ENCODE data around the gene OTOS.

Gene OTOS

GRCh38 chr2:240168041-240168440 is 27.6 kb upstream of the OTOS start:
- no peaks in the 10 kb centered on the region for H3K36me3 ChIP-seq (ENCODE audit: control insufficient read depth, low read length)
- H3K27me3 ChIP-seq (ENCODE audit: control insufficient read depth, low read length): no peaks in the 10 kb centered on the region
- H3K4me2 ChIP-seq (ENCODE audit: low read length): no peak overlapping the region
- H4K20me1 ChIP-seq (ENCODE audit: control insufficient read depth, insufficient read depth, low read depth, low read length): no peaks in the 10 kb centered on the region
- no peaks in the 10 kb centered on the region for H3K4me1 ChIP-seq (ENCODE audit: control insufficient read depth, low read length)
- no peaks in the 10 kb centered on the region for H3K9me2 ChIP-seq (replicated peaks; ENCODE audit: control insufficient read depth, low read length)
- no peaks in the 10 kb centered on the region for H3F3A ChIP-seq (ENCODE audit: control insufficient read depth, insufficient read depth)
- no peaks in the 10 kb centered on the region for H3K79me2 ChIP-seq (ENCODE audit: control insufficient read depth, low read length)
- no peaks in the 10 kb centered on the region for H3K9me3 ChIP-seq (ENCODE audit: control insufficient read depth, insufficient read depth, low read length)
- TF ChIP-seq EZH2phosphoT487 (IDR thresholded peaks at IDR 0.05; ENCODE audit: borderline replicate concordance, low read length) (no peak), CTCF (IDR thresholded peaks at IDR 0.05; ENCODE audit: low read depth, low read length, poor library complexity, severe bottlenecking) (no peak)
- no peak overlapping the region for H3K27ac ChIP-seq (ENCODE audit: low read depth, low read length)
- no peak overlapping the region for H3K4me3 ChIP-seq (ENCODE audit: low read length)

GRCh38 chr2:240167588-240167880 is 27.1 kb upstream of the OTOS start:
- H3F3A ChIP-seq (ENCODE audit: control insufficient read depth, insufficient read depth): no peaks in the 10 kb centered on the region
- no peaks in the 10 kb centered on the region for H3K27me3 ChIP-seq (ENCODE audit: control insufficient read depth, low read length)
- no peak overlapping the region for H3K4me2 ChIP-seq (ENCODE audit: low read length)

GRCh38 chr2:240166761-240167587 is 26.5 kb upstream of the OTOS start:
- H3K4me2 ChIP-seq (ENCODE audit: low read length): no peak overlapping the region
- TF ChIP-seq EZH2phosphoT487 (IDR thresholded peaks at IDR 0.05; ENCODE audit: borderline replicate concordance, low read length): no peak
- TF ChIP-seq CTCF (IDR thresholded peaks at IDR 0.05; ENCODE audit: low read depth, low read length, poor library complexity, severe bottlenecking): no peak
- no peaks in the 10 kb centered on the region for H3K27me3 ChIP-seq (ENCODE audit: control insufficient read depth, low read length)
- no peak overlapping the region for H3K4me3 ChIP-seq (ENCODE audit: low read length)
- H4K20me1 ChIP-seq (ENCODE audit: control insufficient read depth, insufficient read depth, low read depth, low read length): no peaks in the 10 kb centered on the region
- H3F3A ChIP-seq (ENCODE audit: control insufficient read depth, insufficient read depth): no peaks in the 10 kb centered on the region
- H3K9me2 ChIP-seq (replicated peaks; ENCODE audit: control insufficient read depth, low read length): no peaks in the 10 kb centered on the region
- no peaks in the 10 kb centered on the region for H3K36me3 ChIP-seq (ENCODE audit: control insufficient read depth, low read length)
- no peak overlapping the region for H3K27ac ChIP-seq (ENCODE audit: low read depth, low read length)
- H3K4me1 ChIP-seq (ENCODE audit: control insufficient read depth, low read length): no peaks in the 10 kb centered on the region
- no peaks in the 10 kb centered on the region for H3K9me3 ChIP-seq (ENCODE audit: control insufficient read depth, insufficient read depth, low read length)
- H3K79me2 ChIP-seq (ENCODE audit: control insufficient read depth, low read length): no peaks in the 10 kb centered on the region

More at GRCh38 chr2:240167588-240167880, 27.1 kb upstream of the OTOS start:
- H3K27ac ChIP-seq (ENCODE audit: low read depth, low read length): no peak overlapping the region
- H3K9me2 ChIP-seq (replicated peaks; ENCODE audit: control insufficient read depth, low read length): no peaks in the 10 kb centered on the region
- no peaks in the 10 kb centered on the region for H3K36me3 ChIP-seq (ENCODE audit: control insufficient read depth, low read length)
- no peak overlapping the region for H3K4me3 ChIP-seq (ENCODE audit: low read length)
- H3K4me1 ChIP-seq (ENCODE audit: control insufficient read depth, low read length): no peaks in the 10 kb centered on the region
- TF ChIP-seq EZH2phosphoT487 (IDR thresholded peaks at IDR 0.05; ENCODE audit: borderline replicate concordance, low read length): no peak
- no peaks in the 10 kb centered on the region for H3K9me3 ChIP-seq (ENCODE audit: control insufficient read depth, insufficient read depth, low read length)
- H3K79me2 ChIP-seq (ENCODE audit: control insufficient read depth, low read length): no peaks in the 10 kb centered on the region
- H4K20me1 ChIP-seq (ENCODE audit: control insufficient read depth, insufficient read depth, low read depth, low read length): no peaks in the 10 kb centered on the region

GRCh38 chr2:240166191-240166590 is 25.7 kb upstream of the OTOS start:
- Histone ChIP-seq H3K79me2 (ENCODE audit: control insufficient read depth, low read length) (no peaks in the 10 kb centered on the region), H3K4me3 (ENCODE audit: low read length) (no peak overlapping the region), H3K9me3 (ENCODE audit: control insufficient read depth, insufficient read depth, low read length) (no peaks in the 10 kb centered on the region), H3K27me3 (ENCODE audit: control insufficient read depth, low read length) (no peaks in the 10 kb centered on the region), H3K4me1 (ENCODE audit: control insufficient read depth, low read length) (no peaks in the 10 kb centered on the region), H3K36me3 (ENCODE audit: control insufficient read depth, low read length) (no peaks in the 10 kb centered on the region), H3K9me2 (replicated peaks; ENCODE audit: control insufficient read depth, low read length) (no peaks in the 10 kb centered on the region), H3F3A (ENCODE audit: control insufficient read depth, insufficient read depth) (no peaks in the 10 kb centered on the region), H3K4me2 (ENCODE audit: low read length) (no peak overlapping the region), H3K27ac (ENCODE audit: low read depth, low read length) (no peak overlapping the region), H4K20me1 (ENCODE audit: control insufficient read depth, insufficient read depth, low read depth, low read length) (no peaks in the 10 kb centered on the region)
- TF ChIP-seq EZH2phosphoT487 (IDR thresholded peaks at IDR 0.05; ENCODE audit: borderline replicate concordance, low read length) (no peak), CTCF (IDR thresholded peaks at IDR 0.05; ENCODE audit: low read depth, low read length, poor library complexity, severe bottlenecking) (no peak)
